BLaER1 treated with 17β-estradiol and CSF1 and Interleukin-3, amounts not matched to agents 10 nM and 100 nM (cell line): ENCODE measurements around the gene TAS1R3.

Experiments used
- H3K27ac ChIP-seq, 11 experiments: shearing (Covaris generic); formaldehyde crosslinking; 2 replicates each; pipeline ENCODE4 v1.8.1; 2022
- H3K27me3 ChIP-seq, 11 experiments: shearing (Covaris generic); formaldehyde crosslinking; 2 replicates each; pipeline ENCODE4 v1.8.1; 2022
- H3K36me3 ChIP-seq, 11 experiments: shearing (Covaris generic); formaldehyde crosslinking; 2 replicates each; pipeline ENCODE4 v1.8.1; 2022
- H3K4me1 ChIP-seq, 10 experiments: shearing (Covaris generic); formaldehyde crosslinking; 2 replicates each; pipeline ENCODE4 v1.8.1; 2022
- H3K4me2 ChIP-seq, 11 experiments: shearing (Covaris generic); formaldehyde crosslinking; 2 replicates each; pipeline ENCODE4 v1.8.1; 2022
- H3K4me3 ChIP-seq, 10 experiments: shearing (Covaris generic); formaldehyde crosslinking; 2 replicates each; pipeline ENCODE4 v1.8.1; 2022
- H3K9ac ChIP-seq, 11 experiments: shearing (Covaris generic); formaldehyde crosslinking; 2 replicates each; pipeline ENCODE4 v1.8.1; 2022
- H3K9me3 ChIP-seq, 11 experiments: shearing (Covaris generic); formaldehyde crosslinking; replicated peaks in 1 of 11; 2 replicates each; pipeline ENCODE4 v1.8.1; 2022
- H4K20me1 ChIP-seq, 11 experiments: shearing (Covaris generic); formaldehyde crosslinking; 2 replicates each; pipeline ENCODE4 v1.8.1; 2022
- Cebpa-rat ChIP-seq, 11 experiments: shearing (Covaris generic); IDR thresholded peaks; 2 replicates each; pipeline ENCODE4 v1.8.1; 2022

The TAS1R3 gene

DNA sequence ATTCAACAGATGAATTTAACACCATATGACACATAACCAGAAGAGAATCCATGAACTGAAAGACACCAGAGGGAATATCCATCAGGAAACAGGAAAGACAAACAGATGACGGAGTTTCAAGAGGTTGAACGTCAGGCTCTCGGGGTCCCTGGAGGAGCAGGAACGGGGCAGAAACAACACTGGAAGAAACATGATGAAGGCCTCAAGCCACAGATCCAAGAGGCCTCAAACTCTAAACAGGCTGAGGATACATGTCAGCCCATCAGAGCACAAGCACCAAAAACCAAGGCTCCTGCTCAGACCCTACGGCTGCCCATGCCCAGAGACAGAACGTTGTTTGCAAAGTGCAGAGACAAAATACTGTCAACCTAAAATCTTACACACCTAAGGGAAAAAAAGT lies 13.7 kb upstream of the TAS1R3 start:
- Histone ChIP-seq H3K4me1 (peaks cover 0 to 21% (median 16%) of the 10 kb centered on the region in 10 experiments; a peak in 15 of 20 replicates), H3K9me3 (no peaks in the 10 kb centered on the region), H4K20me1 (peaks cover 57 to 97% (median 95%) of the 10 kb centered on the region in 11 experiments), H3K4me2 (no peak overlapping the region), H3K27me3 (no peaks in the 10 kb centered on the region), H3K9ac (peak overlapping the region in 3 of 11 experiments; percentile 1 to 19 (median 6); a peak in 2 of 22 replicates), H3K4me3 (no peak overlapping the region), H3K36me3 (peaks cover 73 to 95% (median 89%) of the 10 kb centered on the region in 11 experiments), H3K27ac (no peak overlapping the region)
- no peak for TF ChIP-seq Cebpa-rat (IDR thresholded peaks at IDR 0.05)

DNA sequence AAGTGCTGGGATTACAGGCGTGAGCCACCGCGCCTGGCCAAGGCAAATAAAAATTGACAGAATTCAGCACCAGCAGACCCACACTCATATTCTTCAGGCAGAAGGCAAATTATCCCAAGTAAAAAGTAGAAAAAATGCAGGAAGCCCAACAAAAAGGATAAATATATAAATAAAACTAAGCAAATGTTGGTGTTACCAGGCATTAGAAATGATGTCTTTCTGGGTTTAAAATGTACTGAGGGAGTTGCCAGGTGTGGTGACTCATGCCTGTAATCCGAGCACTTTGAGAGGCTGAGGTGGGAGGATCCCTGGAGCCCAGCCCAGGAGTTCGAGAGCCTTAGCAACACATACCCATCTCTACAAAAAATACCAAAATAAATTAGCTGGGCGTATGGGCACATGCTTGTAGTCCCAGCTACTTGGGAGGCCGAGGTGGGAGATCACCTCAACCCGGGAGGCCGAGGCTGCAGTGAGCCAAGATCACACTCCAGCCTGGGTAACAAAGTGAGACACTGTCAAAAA lies 12.9 kb upstream of the TAS1R3 start:
- no peak overlapping the region for H3K27ac ChIP-seq
- H3K36me3 ChIP-seq, result peaks cover 65 to 92% (median 83%) of the 10 kb centered on the region in 11 experiments
- peaks cover 55 to 95% (median 93%) of the 10 kb centered on the region in 11 experiments for H4K20me1 ChIP-seq

DNA sequence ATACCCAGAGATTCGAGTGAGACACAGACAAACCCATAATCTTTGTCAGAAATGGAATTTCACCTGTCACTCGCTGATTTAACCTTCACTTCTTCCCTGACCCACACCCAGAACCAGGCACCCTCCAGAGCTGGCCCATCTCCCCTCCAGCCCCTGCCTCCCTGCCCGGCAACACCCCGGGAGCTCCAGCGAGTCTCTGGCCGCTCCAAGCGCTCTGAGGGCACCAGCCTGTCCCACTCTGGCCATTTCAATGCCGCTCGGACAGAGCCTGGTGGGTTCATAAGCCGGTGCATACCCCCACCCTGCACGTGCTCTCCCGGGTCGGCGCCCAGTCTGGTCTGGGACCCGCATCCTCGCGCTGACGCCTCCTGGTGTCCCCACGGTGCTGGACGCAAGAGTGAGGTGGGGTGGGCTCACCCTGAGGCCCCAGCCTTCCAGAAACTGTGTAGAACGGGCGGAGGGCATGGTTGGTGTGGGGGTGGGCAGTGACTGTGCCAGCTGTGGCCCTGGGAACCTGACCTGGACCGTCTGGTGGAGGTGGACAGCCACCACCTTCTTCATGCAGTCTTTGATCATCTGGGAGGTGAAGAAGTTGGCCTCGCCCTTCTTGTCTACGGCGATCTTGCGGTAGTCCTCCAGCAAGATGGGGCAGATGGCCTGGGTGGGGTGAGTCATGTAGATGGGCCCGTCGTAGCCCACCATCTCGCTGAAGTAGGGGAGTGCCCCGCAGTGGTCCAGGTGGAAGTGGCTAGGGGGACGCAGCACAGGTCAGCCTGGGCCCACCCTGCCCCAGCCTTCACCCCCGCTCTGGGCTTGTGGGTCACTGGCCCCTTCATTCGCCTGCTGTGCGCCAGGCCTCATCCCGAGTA lies 12.1 kb upstream of the TAS1R3 start:
- Histone ChIP-seq H3K4me3 (no peak overlapping the region), H4K20me1 (peaks cover 52 to 92% (median 89%) of the 10 kb centered on the region in 11 experiments)

More for the DNA sequence above, 12.9 kb upstream of the TAS1R3 start:
- peak overlapping the region in 1 of 11 experiments; percentile 16; a peak in 1 of 22 replicates for H3K9ac ChIP-seq
- TF ChIP-seq Cebpa-rat (IDR thresholded peaks at IDR 0.05), result no peak
- no peak overlapping the region for H3K4me3 ChIP-seq
- H3K9me3 ChIP-seq, result no peaks in the 10 kb centered on the region
- H3K4me1 ChIP-seq, result peaks cover 5 to 26% (median 21%) of the 10 kb centered on the region in 10 experiments
- no peaks in the 10 kb centered on the region for H3K27me3 ChIP-seq
- H3K4me2 ChIP-seq, result no peak overlapping the region

DNA sequence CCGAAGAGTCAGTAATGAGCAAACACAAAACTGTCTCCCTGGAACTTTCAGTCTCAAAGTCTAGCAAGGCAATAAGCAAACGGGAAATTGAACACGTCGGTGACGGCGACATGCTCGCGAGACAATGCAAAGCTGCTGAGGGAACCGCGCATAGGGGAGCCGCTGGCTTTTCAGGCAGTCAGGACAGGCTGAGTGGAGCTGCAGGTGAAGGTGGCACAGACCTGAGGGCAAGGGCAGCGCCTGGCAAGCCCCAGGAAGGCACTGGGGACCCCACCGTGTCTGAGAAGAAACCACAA lies 11.5 kb upstream of the TAS1R3 start:
- H4K20me1 ChIP-seq, result peaks cover 50 to 89% (median 83%) of the 10 kb centered on the region in 11 experiments
- peaks cover 10 to 31% (median 26%) of the 10 kb centered on the region in 10 experiments for H3K4me1 ChIP-seq
- no peak for TF ChIP-seq Cebpa-rat (IDR thresholded peaks at IDR 0.05)
- H3K4me3 ChIP-seq, result no peak overlapping the region
- no peak overlapping the region for H3K27ac ChIP-seq
- H3K4me2 ChIP-seq, result no peak overlapping the region
- peaks cover 51 to 80% (median 69%) of the 10 kb centered on the region in 11 experiments for H3K36me3 ChIP-seq
- H3K27me3 ChIP-seq, result no peaks in the 10 kb centered on the region
- no peaks in the 10 kb centered on the region for H3K9me3 ChIP-seq
- peak overlapping the region in 7 of 11 experiments; percentile 21 to 60 (median 55); a peak in 7 of 22 replicates for H3K9ac ChIP-seq

More for the DNA sequence above, 12.1 kb upstream of the TAS1R3 start:
- H3K4me2 ChIP-seq, result no peak overlapping the region
- no peak for TF ChIP-seq Cebpa-rat (IDR thresholded peaks at IDR 0.05)
- H3K27me3 ChIP-seq, result no peaks in the 10 kb centered on the region
- H3K36me3 ChIP-seq, result peaks cover 57 to 86% (median 75%) of the 10 kb centered on the region in 11 experiments
- H3K27ac ChIP-seq, result no peak overlapping the region
- H3K9me3 ChIP-seq, result no peaks in the 10 kb centered on the region
- peaks cover 10 to 31% (median 26%) of the 10 kb centered on the region in 10 experiments for H3K4me1 ChIP-seq
- H3K9ac ChIP-seq, result peak overlapping the region in 5 of 11 experiments; percentile 21 to 60 (median 55); a peak in 3 of 22 replicates

DNA sequence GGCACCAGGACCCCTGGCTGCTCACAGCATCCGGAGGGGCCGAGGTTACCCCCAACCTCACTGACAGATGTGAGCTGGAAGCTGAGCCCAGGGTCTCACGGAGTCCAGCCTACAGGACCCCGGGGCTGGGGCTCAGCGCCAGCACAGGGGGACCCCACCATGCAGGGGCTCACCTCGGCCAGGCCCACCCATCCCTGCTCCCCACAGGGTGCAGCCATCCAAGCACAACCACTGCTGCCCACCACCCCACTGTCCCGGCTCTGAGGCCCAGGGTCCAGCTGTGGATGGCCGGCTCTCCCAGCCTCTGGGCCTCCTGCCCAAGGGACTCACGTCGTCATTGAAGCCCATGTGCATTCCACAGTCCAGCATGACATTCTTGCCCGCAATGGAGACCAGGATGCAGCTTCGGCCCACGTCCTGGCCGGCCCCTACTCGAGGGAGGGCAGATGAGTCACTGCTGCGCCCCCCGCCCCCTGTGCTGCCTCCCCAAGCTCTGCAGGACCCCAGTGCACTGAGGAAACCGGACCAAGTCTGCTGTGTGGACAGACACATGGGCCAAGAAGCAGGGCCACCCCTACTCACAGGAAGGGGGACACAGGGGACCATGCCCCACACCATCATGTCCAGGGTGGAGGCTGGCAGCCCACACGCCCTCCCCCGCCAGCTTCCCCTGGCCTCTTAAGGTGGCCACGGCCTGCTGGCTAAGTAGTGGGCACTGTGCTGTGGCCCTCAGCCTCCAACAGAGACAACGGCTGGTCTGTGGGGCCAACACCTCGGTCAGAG lies 10.2 kb upstream of the TAS1R3 start:
- Histone ChIP-seq H3K4me1 (peaks cover 18 to 39% (median 35%) of the 10 kb centered on the region in 10 experiments), H3K27ac (peak overlapping the region in 1 of 11 experiments; percentile 18; a peak in 1 of 22 replicates), H3K9ac (peak overlapping the region in 10 of 11 experiments; percentile 28 to 60 (median 56); a peak in 18 of 22 replicates), H3K36me3 (peaks cover 43 to 71% (median 60%) of the 10 kb centered on the region in 11 experiments), H3K4me3 (no peak overlapping the region), H3K9me3 (no peaks in the 10 kb centered on the region), H4K20me1 (peaks cover 55 to 88% (median 83%) of the 10 kb centered on the region in 11 experiments), H3K27me3 (no peaks in the 10 kb centered on the region), H3K4me2 (peak overlapping the region in 6 of 11 experiments; percentile 2 to 32 (median 15); a peak in 4 of 22 replicates)
- no peak for TF ChIP-seq Cebpa-rat (IDR thresholded peaks at IDR 0.05)

DNA sequence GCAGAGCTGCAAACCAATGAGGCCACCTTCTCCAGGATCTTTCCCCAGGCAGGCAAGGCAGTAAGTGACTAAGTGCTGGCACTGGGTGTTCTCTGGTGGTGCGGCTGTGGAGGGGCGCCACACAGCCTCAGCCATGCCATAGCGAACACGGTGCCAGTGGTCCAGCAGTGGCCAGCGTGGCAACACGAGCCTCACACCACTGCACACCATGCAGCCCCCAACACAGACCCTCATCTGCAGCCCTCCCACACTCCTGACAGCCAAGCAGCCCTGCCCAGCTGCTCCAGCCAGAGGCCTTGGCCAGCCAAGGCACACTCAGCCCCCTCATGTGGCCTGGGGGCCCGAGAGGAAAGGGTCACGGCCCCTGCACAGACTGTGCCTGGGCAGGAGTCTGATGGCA lies 9.6 kb upstream of the TAS1R3 start:
- Histone ChIP-seq H3K27ac (peak overlapping the region in 1 of 11 experiments; percentile 12; a peak in 1 of 22 replicates), H3K27me3 (no peaks in the 10 kb centered on the region), H3K9ac (peak overlapping the region in 10 of 11 experiments; percentile 20 to 60 (median 56); a peak in 16 of 22 replicates), H3K9me3 (no peaks in the 10 kb centered on the region), H4K20me1 (peaks cover 55 to 88% (median 83%) of the 10 kb centered on the region in 11 experiments), H3K4me3 (no peak overlapping the region), H3K4me1 (peaks cover 24 to 45% (median 41%) of the 10 kb centered on the region in 10 experiments), H3K36me3 (peaks cover 37 to 66% (median 57%) of the 10 kb centered on the region in 11 experiments), H3K4me2 (peak overlapping the region in 6 of 11 experiments; percentile 2 to 32 (median 10); a peak in 5 of 22 replicates)
- no peak for TF ChIP-seq Cebpa-rat (IDR thresholded peaks at IDR 0.05)

- no peak overlapping the region; a peak in 1 of 22 replicates for H3K27ac ChIP-seq
- peak overlapping the region in 6 of 11 experiments; percentile 42 to 65 (median 58); a peak in 10 of 22 replicates for H3K9ac ChIP-seq
- peak overlapping the region in 6 of 11 experiments; percentile 74 to 86 (median 78); a peak in 9 of 22 replicates for H3K4me2 ChIP-seq
- no peak for TF ChIP-seq Cebpa-rat (IDR thresholded peaks at IDR 0.05)
- no peaks in the 10 kb centered on the region for H3K9me3 ChIP-seq
- H3K4me3 ChIP-seq, result no peak overlapping the region
- no peaks in the 10 kb centered on the region for H3K27me3 ChIP-seq
- peaks cover 54 to 88% (median 82%) of the 10 kb centered on the region in 11 experiments for H4K20me1 ChIP-seq
- peaks cover 24 to 47% (median 43%) of the 10 kb centered on the region in 10 experiments for H3K4me1 ChIP-seq
- peaks cover 32 to 66% (median 57%) of the 10 kb centered on the region in 11 experiments for H3K36me3 ChIP-seq
Measured at GRCh38 chr1:1322418-1322817, 8.7 kb upstream of the TAS1R3 start.

DNA sequence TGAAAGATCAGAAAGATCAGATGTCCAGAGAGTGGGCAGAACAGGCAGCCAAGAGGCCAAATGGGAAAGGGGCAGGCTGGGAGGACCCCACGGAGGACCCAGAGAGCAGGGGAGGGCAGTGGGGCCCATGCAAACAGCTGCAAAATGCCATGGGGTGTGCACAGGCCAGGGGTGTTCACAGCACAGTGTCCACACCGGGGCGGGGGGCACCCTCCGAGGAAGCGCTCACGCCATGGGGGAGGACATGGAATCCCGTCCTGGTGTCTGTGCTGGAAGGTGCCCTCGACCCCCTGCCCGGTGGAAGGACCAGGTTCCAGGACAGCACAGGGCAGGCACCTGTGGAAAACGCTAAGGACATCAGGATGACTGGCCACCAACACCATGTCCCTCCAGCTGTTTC lies 8.1 kb upstream of the TAS1R3 start:
- Histone ChIP-seq H3K9ac (peak overlapping the region; percentile 40 to 73 (median 62); a peak in 19 of 22 replicates), H3K27me3 (no peaks in the 10 kb centered on the region), H3K27ac (no peak overlapping the region), H3K4me1 (peaks cover 24 to 51% (median 44%) of the 10 kb centered on the region in 10 experiments), H3K4me2 (peak overlapping the region; percentile 69 to 86 (median 77)), H3K4me3 (peak overlapping the region in 7 of 10 experiments; percentile 20 to 50 (median 36); a peak in 10 of 20 replicates), H3K36me3 (peaks cover 28 to 66% (median 57%) of the 10 kb centered on the region in 11 experiments), H3K9me3 (no peaks in the 10 kb centered on the region), H4K20me1 (peaks cover 54 to 88% (median 82%) of the 10 kb centered on the region in 11 experiments)
- no peak for TF ChIP-seq Cebpa-rat (IDR thresholded peaks at IDR 0.05)
